OCI-LY1 (cell line): ENCODE results near the gene SEMA6C.

ENCODE experiments used
- H2AFZ ChIP-seq: fragments of 200-600 bp; sonication (generic), shearing (Covaris generic); 2 replicates; pipeline ENCODE4 v1.6.0; 2014; ENCODE audit warnings: antibody characterized with exemption, mild to moderate bottlenecking, low read length
- H3F3A ChIP-seq: fragments of 200-600 bp; sonication (generic), shearing (Covaris generic); 2 replicates; pipeline ENCODE4 v1.6.0; 2014; ENCODE audit warnings: mild to moderate bottlenecking, antibody characterized with exemption, low read length, moderate library complexity; ENCODE audit not compliant: insufficient read depth
- H3K27ac ChIP-seq: fragments of 200-600 bp; sonication (generic); 2 replicates; pipeline ENCODE4 v1.5.1; 2014; ENCODE audit warnings: low read length, mixed run types, mild to moderate bottlenecking, low read depth; ENCODE audit not compliant: poor library complexity, severe bottlenecking
- H3K27me3 ChIP-seq: fragments of 200-600 bp; sonication (generic); 2 replicates; pipeline ENCODE4 v1.6.0; 2014; ENCODE audit warnings: antibody characterized with exemption, mild to moderate bottlenecking, low read length, moderate library complexity; ENCODE audit not compliant: insufficient read depth
- H3K36me3 ChIP-seq: fragments of 200-600 bp; sonication (generic); 2 replicates; pipeline ENCODE4 v1.6.1; 2014; ENCODE audit warnings: mild to moderate bottlenecking, antibody characterized with exemption, low read length, moderate library complexity, mixed read lengths; ENCODE audit not compliant: insufficient read depth
- H3K4me1 ChIP-seq: fragments of 200-600 bp; sonication (generic); 2 replicates; pipeline ENCODE4 v1.5.1; 2014; ENCODE audit warnings: mild to moderate bottlenecking, low read length, moderate library complexity; ENCODE audit not compliant: insufficient read depth, severe bottlenecking
- H3K4me2 ChIP-seq: fragments of 200-600 bp; sonication (generic), shearing (Covaris generic); 2 replicates; pipeline ENCODE4 v1.6.1; 2014; ENCODE audit warnings: low read length
- H3K4me3 ChIP-seq: fragments of 200-600 bp; sonication (generic); 2 replicates; pipeline ENCODE4 v1.5.1; 2014; ENCODE audit warnings: low read length, low read depth, mild to moderate bottlenecking, mixed read lengths; ENCODE audit not compliant: poor library complexity, severe bottlenecking
- H3K79me2 ChIP-seq: fragments of 200-600 bp; shearing (Covaris generic); 2 replicates; pipeline ENCODE4 v1.6.1; 2016; ENCODE audit warnings: mixed run types, low read length, mixed read lengths; ENCODE audit not compliant: insufficient read depth
- H3K9ac ChIP-seq: fragments of 200-600 bp; sonication (generic), shearing (Covaris generic); 2 replicates; pipeline ENCODE4 v1.6.1; 2014; ENCODE audit warnings: mild to moderate bottlenecking, low read length, mixed read lengths
- H3K9me2 ChIP-seq: fragments of 200-600 bp; sonication (generic), shearing (Covaris generic); 2 replicates; pipeline ENCODE4 v1.6.1; 2014; ENCODE audit warnings: low read depth, mild to moderate bottlenecking, low read length, mixed read lengths
- H3K9me3 ChIP-seq: fragments of 200-600 bp; shearing (Covaris generic); 2 replicates; pipeline ENCODE4 v1.6.1; 2014; ENCODE audit warnings: low read length, mixed read lengths
- H4K20me1 ChIP-seq: fragments of 200-600 bp; sonication (generic), shearing (Covaris generic); 2 replicates; pipeline ENCODE4 v1.6.0; 2016; ENCODE audit warnings: mild to moderate bottlenecking, low read length; ENCODE audit not compliant: insufficient read depth
- EZH2 ChIP-seq: fragments of 200-600 bp; sonication (generic), shearing (Covaris generic); IDR thresholded peaks from 2 replicates; pipeline ENCODE4 v1.8.0; 2017; ENCODE audit warnings: borderline replicate concordance, mixed run types, mild to moderate bottlenecking, antibody characterized with exemption, low read length, moderate library complexity, mixed read lengths
- TF ChIP-seq, protein P1 (sequence below): fragments of 200-600 bp; sonication (generic), shearing (Covaris generic); IDR thresholded peaks from 2 replicates; pipeline ENCODE4 v1.5.1; 2017; ENCODE audit warnings: mild to moderate bottlenecking, antibody characterized with exemption, low read length, moderate library complexity, mixed read lengths

SEMA6C gene

DNA sequence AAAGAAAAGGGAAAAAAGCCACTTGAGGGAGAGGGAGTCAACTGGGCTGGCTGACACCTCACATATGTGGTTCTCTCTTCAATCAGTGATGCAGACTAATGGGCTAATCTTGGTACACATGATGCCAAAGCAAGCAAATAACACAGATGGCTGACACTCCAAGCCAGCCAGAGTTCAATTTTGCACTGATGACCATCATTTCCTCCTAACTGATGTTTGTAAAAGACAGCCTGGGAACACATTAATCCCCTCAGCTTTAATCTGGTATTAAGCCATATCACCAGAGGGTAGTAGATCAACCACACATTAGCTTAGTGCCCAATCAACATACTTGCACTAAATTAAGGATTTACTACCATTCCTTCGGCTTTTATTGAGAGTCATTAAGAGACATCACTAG, 40.8 kb upstream of the SEMA6C start:
- peaks cover 34% of the 10 kb centered on the region for H3K36me3 ChIP-seq
- peaks cover 7% of the 10 kb centered on the region for H3K79me2 ChIP-seq
- no peak overlapping the region for H3K9ac ChIP-seq
- H3K27ac ChIP-seq, result no peak overlapping the region
- no peaks in the 10 kb centered on the region for H3F3A ChIP-seq
- H3K9me3 ChIP-seq, result no peaks in the 10 kb centered on the region
- no peaks in the 10 kb centered on the region; the same call in 1 of the 2 replicates for H3K27me3 ChIP-seq
- no peak overlapping the region for H3K4me2 ChIP-seq
- peaks cover 16% of the 10 kb centered on the region for H3K4me1 ChIP-seq
- H3K4me3 ChIP-seq, result no peak overlapping the region
- no peak for TF ChIP-seq EZH2
- TF ChIP-seq, protein P1, sequence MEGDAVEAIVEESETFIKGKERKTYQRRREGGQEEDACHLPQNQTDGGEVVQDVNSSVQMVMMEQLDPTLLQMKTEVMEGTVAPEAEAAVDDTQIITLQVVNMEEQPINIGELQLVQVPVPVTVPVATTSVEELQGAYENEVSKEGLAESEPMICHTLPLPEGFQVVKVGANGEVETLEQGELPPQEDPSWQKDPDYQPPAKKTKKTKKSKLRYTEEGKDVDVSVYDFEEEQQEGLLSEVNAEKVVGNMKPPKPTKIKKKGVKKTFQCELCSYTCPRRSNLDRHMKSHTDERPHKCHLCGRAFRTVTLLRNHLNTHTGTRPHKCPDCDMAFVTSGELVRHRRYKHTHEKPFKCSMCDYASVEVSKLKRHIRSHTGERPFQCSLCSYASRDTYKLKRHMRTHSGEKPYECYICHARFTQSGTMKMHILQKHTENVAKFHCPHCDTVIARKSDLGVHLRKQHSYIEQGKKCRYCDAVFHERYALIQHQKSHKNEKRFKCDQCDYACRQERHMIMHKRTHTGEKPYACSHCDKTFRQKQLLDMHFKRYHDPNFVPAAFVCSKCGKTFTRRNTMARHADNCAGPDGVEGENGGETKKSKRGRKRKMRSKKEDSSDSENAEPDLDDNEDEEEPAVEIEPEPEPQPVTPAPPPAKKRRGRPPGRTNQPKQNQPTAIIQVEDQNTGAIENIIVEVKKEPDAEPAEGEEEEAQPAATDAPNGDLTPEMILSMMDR, result no peak
- no peaks in the 10 kb centered on the region for H4K20me1 ChIP-seq
- H2AFZ ChIP-seq, result no peak overlapping the region
- no peaks in the 10 kb centered on the region for H3K9me2 ChIP-seq

DNA sequence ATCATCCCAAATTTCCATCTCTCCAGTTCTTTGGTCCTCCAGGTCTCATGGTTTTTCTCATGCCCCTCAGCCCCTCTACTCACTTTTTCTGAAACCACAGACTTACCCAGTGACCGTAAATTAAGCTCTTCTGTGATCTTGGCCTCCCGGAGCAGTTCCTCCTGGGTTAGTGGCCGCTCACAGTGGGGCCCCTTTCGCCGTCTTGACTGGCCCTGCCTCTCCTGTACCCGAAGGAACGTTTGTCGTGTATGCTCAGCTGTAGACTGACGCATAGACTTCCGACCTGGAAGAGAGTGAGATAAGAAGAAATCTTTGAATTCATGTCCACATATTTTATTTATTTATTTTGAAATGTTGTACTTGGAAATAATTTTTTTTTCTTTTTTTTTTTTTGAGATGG, 37.8 kb upstream of the SEMA6C start:
- peaks cover 3% of the 10 kb centered on the region for H3K79me2 ChIP-seq
- H3K9me3 ChIP-seq, result no peaks in the 10 kb centered on the region
- no peaks in the 10 kb centered on the region for H4K20me1 ChIP-seq
- no peaks in the 10 kb centered on the region for H3F3A ChIP-seq
- peaks cover 60% of the 10 kb centered on the region for H3K36me3 ChIP-seq
- TF ChIP-seq, protein P1, result no peak
- no peak for TF ChIP-seq EZH2
- H3K27ac ChIP-seq, result no peak overlapping the region
- no peak overlapping the region for H3K4me2 ChIP-seq
- H3K9ac ChIP-seq, result no peak overlapping the region
- H3K9me2 ChIP-seq, result no peaks in the 10 kb centered on the region
- peaks cover 11% of the 10 kb centered on the region for H3K4me1 ChIP-seq
- H2AFZ ChIP-seq, result no peak overlapping the region
- H3K4me3 ChIP-seq, result no peak overlapping the region
- no peaks in the 10 kb centered on the region for H3K27me3 ChIP-seq

DNA sequence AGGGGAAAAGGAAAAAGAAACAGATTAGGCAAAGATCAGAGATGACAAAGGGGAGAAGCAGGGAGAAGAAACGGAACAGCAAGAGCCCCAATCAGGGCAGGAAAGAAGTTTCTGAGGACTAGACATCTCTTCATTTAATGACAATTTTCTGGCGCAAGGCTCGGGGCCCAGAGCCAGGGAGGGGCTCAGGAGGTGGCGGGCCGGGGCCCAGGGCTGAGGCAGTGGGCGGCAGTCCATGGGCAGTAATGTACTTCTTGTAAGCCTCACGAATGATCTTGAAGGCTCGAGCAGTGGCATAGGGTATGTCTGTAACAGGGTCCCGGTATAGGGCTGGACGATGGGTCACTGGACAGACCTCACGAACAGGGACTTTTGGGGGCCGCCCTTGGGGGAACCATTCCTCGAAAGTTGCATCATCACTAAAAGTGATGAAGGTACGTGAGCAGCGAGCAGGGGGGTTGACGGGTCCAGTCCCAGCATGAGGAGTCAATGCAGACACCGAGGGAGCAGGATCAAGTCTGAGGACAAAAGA, 30.1 kb upstream of the SEMA6C start:
- H3K9me3 ChIP-seq, result no peaks in the 10 kb centered on the region
- H3K36me3 ChIP-seq, result peaks cover 70% of the 10 kb centered on the region
- H3K9ac ChIP-seq, result no peak overlapping the region

More for the DNA sequence above, 30.1 kb upstream of the SEMA6C start:
- H2AFZ ChIP-seq, result no peak overlapping the region
- no peaks in the 10 kb centered on the region for H4K20me1 ChIP-seq
- no peaks in the 10 kb centered on the region for H3F3A ChIP-seq
- no peaks in the 10 kb centered on the region for H3K4me1 ChIP-seq
- H3K79me2 ChIP-seq, result no peaks in the 10 kb centered on the region
- H3K4me2 ChIP-seq, result no peak overlapping the region
- TF ChIP-seq EZH2, result no peak
- TF ChIP-seq, protein P1, result no peak
- H3K4me3 ChIP-seq, result no peak overlapping the region
- H3K27me3 ChIP-seq, result no peaks in the 10 kb centered on the region
- no peak overlapping the region for H3K27ac ChIP-seq
- no peaks in the 10 kb centered on the region for H3K9me2 ChIP-seq
